WTC11 (cell line): ENCODE results near the gene ZSWIM3. TPM values are rescaled to one million over a fixed set of nuclear protein-coding genes. Genes with fewer than 3 reads are reported as not detected.

Experiments
- ATAC-seq: fragments of 200-7000 bp; cut with Tn5 transposase; 2 replicates; pipeline ENCODE4 v1.10.0; 2021; ENCODE audit warnings: mild to moderate bottlenecking, moderate library complexity
- CTCF ChIA-PET: fragments of 300-600 bp; sonication (Branson Sonifier 250); formaldehyde crosslinking; loops from one replicate; lab custom pipeline; 2021; ENCODE audit warnings: antibody characterized with exemption; lab: Charles Lee
- POLR2A ChIA-PET: fragments of 350-600 bp; sonication (Branson Sonifier 250); formaldehyde crosslinking; loops from one replicate; lab custom pipeline; 2021; ENCODE audit warnings: antibody characterized with exemption; lab: Charles Lee
- DNase-seq: peaks from one replicate; pipeline ENCODE4 v3.0.0; 2021; ENCODE audit warnings: low spot score
- H3K27ac Mint-ChIP-seq: 2 replicates; pipeline ENCODE4 v1.8.0; 2021; ENCODE audit warnings: mixed read lengths
- H3K27me3 Mint-ChIP-seq: 2 replicates; pipeline ENCODE4 v1.8.0; 2021; ENCODE audit warnings: low read depth, mild to moderate bottlenecking, moderate library complexity, mixed read lengths
- H3K36me3 Mint-ChIP-seq: 2 replicates; pipeline ENCODE4 v1.8.0; 2021; ENCODE audit warnings: mixed read lengths
- H3K4me1 Mint-ChIP-seq: 2 replicates; pipeline ENCODE4 v1.8.0; 2022; ENCODE audit warnings: mixed read lengths
- H3K4me3 Mint-ChIP-seq: 2 replicates; pipeline ENCODE4 v1.8.0; 2021; ENCODE audit warnings: mild to moderate bottlenecking, moderate library complexity, mixed read lengths
- H3K9me3 Mint-ChIP-seq: 2 replicates; pipeline ENCODE4 v1.8.0; 2021; ENCODE audit warnings: mixed read lengths
- CBFB ChIP-seq: sonication (generic); formaldehyde crosslinking; IDR thresholded peaks from 2 replicates; pipeline ENCODE4 v1.8.1; 2022; ENCODE audit warnings: mild to moderate bottlenecking, low read depth, missing genetic modification reagents
- FOXJ3 ChIP-seq: sonication (generic); formaldehyde crosslinking; IDR thresholded peaks from 2 replicates; pipeline ENCODE4 v1.9.0; 2021; ENCODE audit warnings: missing genetic modification reagents, mild to moderate bottlenecking, borderline replicate concordance
- JAZF1 ChIP-seq: fragments of 250-450 bp; sonication (Bioruptor Pico); IDR thresholded peaks from 2 replicates; pipeline ENCODE4 v1.9.0; 2021; ENCODE audit warnings: moderate library complexity, mild to moderate bottlenecking, inconsistent platforms
- NFATC4 ChIP-seq: fragments of 250-450 bp; sonication (Bioruptor Pico); IDR thresholded peaks from 2 replicates; pipeline ENCODE4 v1.9.0; 2021; ENCODE audit warnings: mild to moderate bottlenecking
- NR2C2 ChIP-seq: sonication (generic); formaldehyde crosslinking; IDR thresholded peaks from 2 replicates; pipeline ENCODE4 v1.8.0; 2022; ENCODE audit warnings: mild to moderate bottlenecking, missing genetic modification reagents
- NR3C1 ChIP-seq: sonication (generic); formaldehyde crosslinking; conservative IDR thresholded peaks from 2 replicates; pipeline ENCODE4 v1.8.1; 2023; ENCODE audit warnings: low read depth, mild to moderate bottlenecking, missing genetic modification reagents
- OVOL2 ChIP-seq: fragments of 250-450 bp; sonication (Bioruptor Pico); IDR thresholded peaks from 2 replicates; pipeline ENCODE4 v1.9.0; 2021; ENCODE audit warnings: mild to moderate bottlenecking, borderline replicate concordance
- SMAD3 ChIP-seq: sonication (generic); formaldehyde crosslinking; IDR thresholded peaks from 2 replicates; pipeline ENCODE4 v1.8.0; 2022; ENCODE audit warnings: missing genetic modification reagents, mild to moderate bottlenecking, borderline replicate concordance
- TP53 ChIP-seq: sonication (generic); formaldehyde crosslinking; IDR thresholded peaks from 2 replicates; pipeline ENCODE4 v1.8.1; 2023; ENCODE audit warnings: mild to moderate bottlenecking, missing genetic modification reagents
- ZBTB21 ChIP-seq: sonication (generic); formaldehyde crosslinking; IDR thresholded peaks from 2 replicates; pipeline ENCODE4 v1.8.1; 2023; ENCODE audit warnings: mild to moderate bottlenecking, missing genetic modification reagents, borderline replicate concordance
- total RNA-seq: library from RNA; stranded (reverse); gene quantifications from 3 replicates; pipeline ENCODE4 v1.2.3, GENCODE V29; 2021
- TF ChIP-seq, protein P1 (sequence below): sonication (generic); formaldehyde crosslinking; IDR thresholded peaks from 2 replicates; pipeline ENCODE4 v1.8.1; 2023; ENCODE audit warnings: mild to moderate bottlenecking, moderate library complexity, missing genetic modification reagents
- TF ChIP-seq, protein P2 (sequence below): fragments of 250-450 bp; sonication (Bioruptor Pico); conservative IDR thresholded peaks from 2 replicates; pipeline ENCODE4 v1.9.0; 2021; ENCODE audit warnings: mild to moderate bottlenecking
- TF ChIP-seq, protein P3 (sequence below): sonication (generic); formaldehyde crosslinking; IDR thresholded peaks from 2 replicates; pipeline ENCODE4 v1.8.1; 2022; ENCODE audit warnings: mild to moderate bottlenecking, moderate library complexity, missing genetic modification reagents
- TF ChIP-seq, protein P4 (sequence below): sonication (generic); formaldehyde crosslinking; IDR thresholded peaks from 2 replicates; pipeline ENCODE4 v1.8.1; 2023; ENCODE audit warnings: mild to moderate bottlenecking, missing genetic modification reagents
- TF ChIP-seq, protein P5 (sequence below): sonication (generic); formaldehyde crosslinking; IDR thresholded peaks from 2 replicates; pipeline ENCODE4 v1.8.0; 2022; ENCODE audit warnings: missing genetic modification reagents
- TF ChIP-seq, protein P6 (sequence below): fragments of 250-450 bp; sonication (Bioruptor Pico); IDR thresholded peaks from 2 replicates; pipeline ENCODE4 v1.9.0; 2021; ENCODE audit warnings: mild to moderate bottlenecking

ZSWIM3 gene
- total RNA-seq, 1 experiment from 2014 or later, result 3.4 TPM

DNA sequence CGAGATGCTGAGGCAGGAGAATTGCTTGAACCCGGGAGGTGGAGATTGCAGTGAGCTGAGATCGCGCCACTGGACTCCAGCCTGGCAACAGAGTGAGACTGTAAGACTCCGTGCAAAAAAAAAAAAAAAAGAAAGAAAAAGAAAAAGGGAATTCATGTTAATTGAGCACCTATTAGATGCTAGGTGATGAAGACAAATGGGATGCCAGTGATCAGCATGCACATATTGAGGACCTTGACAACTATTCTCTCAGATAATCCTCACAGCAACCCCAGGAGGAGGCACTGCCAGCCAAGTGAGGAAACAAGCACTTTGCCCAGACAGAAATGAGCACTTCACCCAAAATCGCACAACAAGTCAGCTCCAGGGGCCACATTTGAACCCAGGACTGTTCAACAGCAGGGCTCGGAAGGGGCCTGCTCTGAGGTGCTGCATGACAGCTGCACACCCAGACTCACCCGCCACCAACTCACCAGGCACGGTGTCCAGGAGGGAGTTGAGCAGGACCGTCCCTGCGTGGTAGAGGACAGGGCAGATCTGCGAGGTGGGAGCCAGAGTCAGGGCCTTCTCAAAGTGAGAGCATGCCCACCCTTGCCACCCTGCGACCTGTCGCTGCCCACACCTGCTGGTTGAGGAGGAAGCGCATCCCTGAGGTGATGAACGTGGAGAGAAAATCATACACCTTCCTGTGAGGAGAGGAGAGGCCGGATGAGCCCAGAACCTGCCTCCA, 50.0 kb downstream of the ZSWIM3 start:
- TF ChIP-seq, protein P1, sequence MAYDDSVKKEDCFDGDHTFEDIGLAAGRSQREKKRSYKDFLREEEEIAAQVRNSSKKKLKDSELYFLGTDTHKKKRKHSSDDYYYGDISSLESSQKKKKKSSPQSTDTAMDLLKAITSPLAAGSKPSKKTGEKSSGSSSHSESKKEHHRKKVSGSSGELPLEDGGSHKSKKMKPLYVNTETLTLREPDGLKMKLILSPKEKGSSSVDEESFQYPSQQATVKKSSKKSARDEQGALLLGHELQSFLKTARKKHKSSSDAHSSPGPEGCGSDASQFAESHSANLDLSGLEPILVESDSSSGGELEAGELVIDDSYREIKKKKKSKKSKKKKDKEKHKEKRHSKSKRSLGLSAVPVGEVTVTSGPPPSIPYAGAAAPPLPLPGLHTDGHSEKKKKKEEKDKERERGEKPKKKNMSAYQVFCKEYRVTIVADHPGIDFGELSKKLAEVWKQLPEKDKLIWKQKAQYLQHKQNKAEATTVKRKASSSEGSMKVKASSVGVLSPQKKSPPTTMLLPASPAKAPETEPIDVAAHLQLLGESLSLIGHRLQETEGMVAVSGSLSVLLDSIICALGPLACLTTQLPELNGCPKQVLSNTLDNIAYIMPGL (CRISPR knock-in tag), result no peak
- no peak for TF ChIP-seq NFATC4 (CRISPR knock-in tag)
- no peak for TF ChIP-seq JAZF1 (CRISPR knock-in tag)
- no peak for TF ChIP-seq TP53 (CRISPR knock-in tag)
- TF ChIP-seq SMAD3, result no peak
- no peak for TF ChIP-seq FOXJ3 (CRISPR knock-in tag)
- TF ChIP-seq NR3C1 (CRISPR knock-in tag), result no peak
- TF ChIP-seq, protein P2, sequence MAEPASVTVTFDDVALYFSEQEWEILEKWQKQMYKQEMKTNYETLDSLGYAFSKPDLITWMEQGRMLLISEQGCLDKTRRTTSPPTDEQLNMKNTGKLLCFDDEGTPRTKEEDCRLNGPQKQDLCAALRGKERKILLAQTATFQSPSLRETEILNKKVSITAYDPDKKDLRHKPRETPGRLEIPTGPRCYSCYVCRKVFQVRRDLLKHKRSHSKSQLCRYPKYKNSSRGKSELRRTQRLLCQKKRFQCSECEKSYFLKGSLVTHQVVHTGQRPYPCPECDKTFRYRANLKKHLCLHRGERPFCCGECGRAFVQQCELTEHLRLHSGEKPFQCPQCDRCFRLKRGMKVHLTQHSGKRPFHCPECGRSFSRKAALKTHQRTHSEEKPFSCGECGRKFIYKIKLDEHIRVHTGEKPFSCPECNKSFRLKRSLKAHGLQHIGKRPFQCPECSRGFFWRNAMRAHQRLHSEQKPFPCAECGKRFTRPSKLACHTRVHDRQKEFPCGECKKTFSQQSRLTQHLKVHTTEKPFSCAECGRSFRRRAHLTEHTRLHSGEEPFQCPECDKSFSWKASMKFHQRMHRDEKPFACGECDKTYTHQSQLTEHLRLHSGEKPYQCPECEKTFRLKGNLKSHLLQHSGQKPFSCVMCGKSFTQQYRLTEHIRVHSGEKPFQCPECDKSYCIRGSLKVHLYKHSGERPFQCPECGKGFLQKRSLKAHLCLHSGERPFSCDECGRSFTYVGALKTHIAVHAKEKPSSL (CRISPR knock-in tag), result no peak
- TF ChIP-seq, protein P3, sequence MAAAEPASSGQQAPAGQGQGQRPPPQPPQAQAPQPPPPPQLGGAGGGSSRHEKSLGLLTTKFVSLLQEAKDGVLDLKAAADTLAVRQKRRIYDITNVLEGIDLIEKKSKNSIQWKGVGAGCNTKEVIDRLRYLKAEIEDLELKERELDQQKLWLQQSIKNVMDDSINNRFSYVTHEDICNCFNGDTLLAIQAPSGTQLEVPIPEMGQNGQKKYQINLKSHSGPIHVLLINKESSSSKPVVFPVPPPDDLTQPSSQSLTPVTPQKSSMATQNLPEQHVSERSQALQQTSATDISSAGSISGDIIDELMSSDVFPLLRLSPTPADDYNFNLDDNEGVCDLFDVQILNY (CRISPR knock-in tag), result no peak
- no peak for TF ChIP-seq CBFB (CRISPR knock-in tag)
- TF ChIP-seq, protein P4, sequence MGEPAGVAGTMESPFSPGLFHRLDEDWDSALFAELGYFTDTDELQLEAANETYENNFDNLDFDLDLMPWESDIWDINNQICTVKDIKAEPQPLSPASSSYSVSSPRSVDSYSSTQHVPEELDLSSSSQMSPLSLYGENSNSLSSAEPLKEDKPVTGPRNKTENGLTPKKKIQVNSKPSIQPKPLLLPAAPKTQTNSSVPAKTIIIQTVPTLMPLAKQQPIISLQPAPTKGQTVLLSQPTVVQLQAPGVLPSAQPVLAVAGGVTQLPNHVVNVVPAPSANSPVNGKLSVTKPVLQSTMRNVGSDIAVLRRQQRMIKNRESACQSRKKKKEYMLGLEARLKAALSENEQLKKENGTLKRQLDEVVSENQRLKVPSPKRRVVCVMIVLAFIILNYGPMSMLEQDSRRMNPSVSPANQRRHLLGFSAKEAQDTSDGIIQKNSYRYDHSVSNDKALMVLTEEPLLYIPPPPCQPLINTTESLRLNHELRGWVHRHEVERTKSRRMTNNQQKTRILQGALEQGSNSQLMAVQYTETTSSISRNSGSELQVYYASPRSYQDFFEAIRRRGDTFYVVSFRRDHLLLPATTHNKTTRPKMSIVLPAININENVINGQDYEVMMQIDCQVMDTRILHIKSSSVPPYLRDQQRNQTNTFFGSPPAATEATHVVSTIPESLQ (CRISPR knock-in tag), result no peak
- TF ChIP-seq NR2C2, result no peak
- TF ChIP-seq, protein P5, sequence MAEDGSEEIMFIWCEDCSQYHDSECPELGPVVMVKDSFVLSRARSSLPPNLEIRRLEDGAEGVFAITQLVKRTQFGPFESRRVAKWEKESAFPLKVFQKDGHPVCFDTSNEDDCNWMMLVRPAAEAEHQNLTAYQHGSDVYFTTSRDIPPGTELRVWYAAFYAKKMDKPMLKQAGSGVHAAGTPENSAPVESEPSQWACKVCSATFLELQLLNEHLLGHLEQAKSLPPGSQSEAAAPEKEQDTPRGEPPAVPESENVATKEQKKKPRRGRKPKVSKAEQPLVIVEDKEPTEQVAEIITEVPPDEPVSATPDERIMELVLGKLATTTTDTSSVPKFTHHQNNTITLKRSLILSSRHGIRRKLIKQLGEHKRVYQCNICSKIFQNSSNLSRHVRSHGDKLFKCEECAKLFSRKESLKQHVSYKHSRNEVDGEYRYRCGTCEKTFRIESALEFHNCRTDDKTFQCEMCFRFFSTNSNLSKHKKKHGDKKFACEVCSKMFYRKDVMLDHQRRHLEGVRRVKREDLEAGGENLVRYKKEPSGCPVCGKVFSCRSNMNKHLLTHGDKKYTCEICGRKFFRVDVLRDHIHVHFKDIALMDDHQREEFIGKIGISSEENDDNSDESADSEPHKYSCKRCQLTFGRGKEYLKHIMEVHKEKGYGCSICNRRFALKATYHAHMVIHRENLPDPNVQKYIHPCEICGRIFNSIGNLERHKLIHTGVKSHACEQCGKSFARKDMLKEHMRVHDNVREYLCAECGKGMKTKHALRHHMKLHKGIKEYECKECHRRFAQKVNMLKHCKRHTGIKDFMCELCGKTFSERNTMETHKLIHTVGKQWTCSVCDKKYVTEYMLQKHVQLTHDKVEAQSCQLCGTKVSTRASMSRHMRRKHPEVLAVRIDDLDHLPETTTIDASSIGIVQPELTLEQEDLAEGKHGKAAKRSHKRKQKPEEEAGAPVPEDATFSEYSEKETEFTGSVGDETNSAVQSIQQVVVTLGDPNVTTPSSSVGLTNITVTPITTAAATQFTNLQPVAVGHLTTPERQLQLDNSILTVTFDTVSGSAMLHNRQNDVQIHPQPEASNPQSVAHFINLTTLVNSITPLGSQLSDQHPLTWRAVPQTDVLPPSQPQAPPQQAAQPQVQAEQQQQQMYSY (CRISPR knock-in tag), result no peak
- TF ChIP-seq ZBTB21 (CRISPR knock-in tag), result no peak
- no peak for TF ChIP-seq OVOL2 (CRISPR knock-in tag)
- TF ChIP-seq, protein P6, sequence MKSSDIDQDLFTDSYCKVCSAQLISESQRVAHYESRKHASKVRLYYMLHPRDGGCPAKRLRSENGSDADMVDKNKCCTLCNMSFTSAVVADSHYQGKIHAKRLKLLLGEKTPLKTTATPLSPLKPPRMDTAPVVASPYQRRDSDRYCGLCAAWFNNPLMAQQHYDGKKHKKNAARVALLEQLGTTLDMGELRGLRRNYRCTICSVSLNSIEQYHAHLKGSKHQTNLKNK (CRISPR knock-in tag), result no peak
- no peaks in the 10 kb centered on the region for H3K9me3 Mint-ChIP-seq
- peaks cover 13% of the 10 kb centered on the region for H3K4me1 Mint-ChIP-seq
- ChIA-PET CTCF (interaction anchor here (0.5 kb wide), 1 partner anchor 28 kb away, joined by 5 read pairs; no protein-coding TSS in a partner anchor), POLR2A (no interaction called here)
- DNase-seq (no peak), ATAC-seq (no peak)
- no peaks in the 10 kb centered on the region for H3K27me3 Mint-ChIP-seq
- H3K36me3 Mint-ChIP-seq, result peaks cover 60% of the 10 kb centered on the region
- no peak overlapping the region for H3K4me3 Mint-ChIP-seq
- H3K27ac Mint-ChIP-seq, result no peak overlapping the region
